ENCODE results near the gene UGT1A9.
"Not testable (repeated sequence)": the region's sequence is repeated elsewhere in the genome, so short reads cannot be mapped to it uniquely, and the experiment has no call there.

The UGT1A9 gene

GRCh38 chr2:233681521-233682099 lies 9.9 kb downstream of the UGT1A9 start, which contains the start of gene UGT1A7:
TSS of gene UGT1A7 (plus strand) at chr2:233681901. CDS start at chr2:233681938, 37 bp downstream.
- no peak for DNase-seq

GRCh38 chr2:233684640-233685039 lies 12.9 kb downstream of the UGT1A9 start:
- DNase-seq, result no peak

GRCh38 chr2:233686928-233687327 lies 15.2 kb downstream of the UGT1A9 start:
- DNase-seq, result no peak

GRCh38 chr2:233688341-233688740 lies 16.6 kb downstream of the UGT1A9 start:
- DNase-seq, result no peak

- no peak for DNase-seq
Observed at GRCh38 chr2:233689031-233689430, 17.3 kb downstream of the UGT1A9 start.

DNA sequence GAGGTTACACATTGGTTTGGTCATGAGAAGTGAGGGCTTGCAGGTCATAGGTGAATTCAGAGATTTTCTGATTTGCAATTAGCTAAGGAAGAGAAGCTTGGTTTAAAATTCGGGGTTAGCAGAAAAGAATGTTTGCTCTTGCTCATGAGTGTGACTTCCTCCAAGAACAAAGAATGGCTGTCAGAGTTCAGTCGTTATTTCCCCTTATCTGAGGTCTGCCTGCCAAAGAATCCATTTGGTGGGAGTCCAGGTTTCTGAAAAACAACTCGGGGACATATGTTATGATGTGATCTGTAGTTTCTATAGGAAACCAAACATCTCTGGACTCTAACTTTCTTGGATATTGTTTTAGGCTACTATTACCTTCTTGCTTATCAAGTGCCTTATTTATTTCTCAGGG lies 17.8 kb downstream of the UGT1A9 start:
- DNase-seq, result no peak

- no peak for DNase-seq
Observed at GRCh38 chr2:233690444-233690843, 18.7 kb downstream of the UGT1A9 start.

DNA sequence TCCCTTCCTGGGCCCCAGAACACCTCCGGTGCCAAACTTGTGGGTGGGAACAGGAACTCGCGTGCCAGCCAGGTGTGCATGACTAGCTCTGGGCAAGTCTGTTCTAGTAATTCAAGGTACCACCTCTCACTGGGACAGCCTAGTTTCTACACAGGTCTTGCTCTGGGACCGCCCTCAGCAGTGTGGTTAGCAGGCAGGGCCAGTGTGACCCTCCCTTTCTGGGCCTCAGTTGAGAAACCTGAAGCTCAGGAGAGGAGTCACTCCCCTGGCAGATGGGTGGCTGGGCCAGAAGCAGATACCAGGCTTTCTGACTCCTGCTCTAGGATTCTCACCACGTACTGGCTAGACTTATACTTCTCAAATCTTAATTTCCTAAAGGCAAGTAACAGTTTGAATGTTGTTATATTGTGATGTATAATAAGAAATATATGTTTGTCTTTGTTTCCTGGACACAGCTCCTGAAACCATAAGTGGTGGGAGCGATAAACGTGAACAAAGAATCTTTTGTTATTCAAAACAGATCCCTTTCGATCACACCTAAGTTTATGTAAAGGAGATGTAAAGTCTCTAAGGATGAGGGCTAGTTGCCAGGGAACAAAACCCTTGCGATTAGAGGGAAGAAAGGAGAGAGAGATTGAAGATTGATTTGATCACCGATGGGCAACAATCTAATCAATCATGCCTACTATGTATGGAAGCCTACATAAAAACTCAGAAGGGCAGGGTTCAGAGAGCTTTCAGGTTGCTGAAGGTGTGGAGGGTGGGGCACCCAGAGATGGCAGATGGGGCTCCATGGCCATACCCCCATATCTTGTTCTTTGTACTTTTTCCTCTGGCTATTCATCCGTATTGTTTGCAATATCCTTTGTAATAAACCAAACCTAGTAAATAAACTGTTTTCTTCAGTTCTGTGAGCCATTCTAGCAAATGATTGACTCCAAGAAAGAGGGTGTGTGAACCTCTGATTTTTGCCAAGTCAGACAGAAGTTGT lies 20.0 kb downstream of the UGT1A9 start:
- no peak for DNase-seq

DNA sequence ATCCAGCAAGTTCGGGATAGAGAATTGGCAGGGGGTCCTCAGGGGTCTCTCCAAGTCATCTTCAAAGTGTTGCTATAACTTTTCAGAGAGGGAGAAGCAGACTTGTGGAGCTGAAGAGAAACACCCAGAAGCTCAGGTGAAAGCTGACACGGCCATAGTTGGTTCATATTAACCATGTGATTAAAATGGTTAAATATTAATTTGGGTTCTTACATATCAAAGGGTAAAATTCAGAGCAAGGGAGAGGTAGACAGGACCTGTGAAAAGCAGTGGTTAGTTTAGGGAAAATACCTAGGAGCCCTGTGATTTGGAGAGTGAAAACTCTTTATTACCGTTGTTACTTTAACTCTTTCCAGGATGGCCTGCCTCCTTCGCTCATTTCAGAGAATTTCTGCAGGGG lies 20.9 kb downstream of the UGT1A9 start, which contains the start of gene UGT1A6:
UGT1A6 (plus strand) TSS at position 243 of the 400 bp plus-strand sequence; CDS start at position 358, 115 bp downstream.
- DNase-seq, result no peak

GRCh38 chr2:233693963-233694362 lies 22.3 kb downstream of the UGT1A9 start:
- no peak for DNase-seq

- DNase-seq, result no peak
Observed at GRCh38 chr2:233698740-233699139, 27.0 kb downstream of the UGT1A9 start.

DNA sequence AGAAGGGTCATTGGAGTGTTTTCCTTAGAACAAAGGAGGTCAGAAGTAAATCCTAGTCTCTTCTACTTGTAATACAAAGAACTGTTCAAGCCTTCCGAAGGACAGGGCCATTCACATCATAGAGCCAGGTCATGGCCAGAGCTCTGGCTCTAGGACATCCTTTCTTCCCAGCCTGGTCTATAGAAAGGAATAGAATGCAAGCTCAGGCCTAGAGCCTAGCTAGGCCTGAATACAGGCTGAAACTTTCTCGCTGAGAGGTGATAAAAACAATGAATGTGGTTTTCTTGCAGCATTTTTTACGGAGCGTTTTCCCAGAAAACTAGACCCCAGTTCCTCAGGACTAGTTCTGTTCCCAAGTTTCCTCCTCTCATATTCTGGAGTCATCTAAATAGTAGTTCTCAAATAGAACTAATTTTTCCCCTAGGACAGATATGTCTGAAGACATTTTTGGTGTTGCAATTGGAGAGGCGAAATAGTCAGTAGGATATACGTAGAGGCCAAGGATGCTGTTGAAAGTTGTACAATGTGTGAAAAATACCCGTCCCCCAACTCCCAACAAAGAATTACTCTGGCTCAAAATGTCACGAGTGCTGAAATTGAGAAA lies 27.8 kb downstream of the UGT1A9 start:
- DNase-seq, result no peak

GRCh38 chr2:233700028-233700635 lies 28.4 kb downstream of the UGT1A9 start:
- DNase-seq, result no peak

- not testable (repeated sequence) for DNase-seq
Observed at GRCh38 chr2:233700842-233701241, 29.1 kb downstream of the UGT1A9 start.

- no peak for DNase-seq
Observed at GRCh38 chr2:233702238-233702637, 30.5 kb downstream of the UGT1A9 start.

DNA sequence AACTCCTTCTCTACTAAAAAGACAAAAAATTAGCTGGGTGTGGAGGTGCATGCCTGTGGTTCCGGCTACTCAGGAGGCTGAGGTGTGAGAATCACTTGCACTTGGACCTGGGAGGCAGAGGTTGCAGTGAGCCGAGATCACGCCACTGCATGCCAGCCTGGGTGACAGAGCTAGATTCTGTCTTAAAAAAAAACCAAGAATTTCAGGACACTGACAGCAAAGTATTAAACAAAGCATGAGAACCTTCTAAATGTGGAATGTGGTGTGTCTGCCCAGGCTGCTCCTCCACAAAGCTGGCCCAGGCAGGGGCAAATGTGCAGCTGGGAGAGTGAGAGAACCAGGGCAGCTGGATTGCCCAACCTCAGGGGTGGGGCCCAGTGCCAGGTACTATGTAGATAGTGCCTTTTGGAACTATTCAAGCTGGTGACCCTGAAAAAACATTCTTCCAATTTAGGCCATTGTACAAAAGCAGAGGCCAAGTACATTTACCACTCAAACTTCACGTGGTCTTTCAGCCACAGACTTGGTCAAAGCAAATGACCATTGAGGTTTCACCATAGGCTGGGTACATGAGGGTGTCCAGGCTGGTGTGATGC lies 34.3 kb downstream of the UGT1A9 start:
- no peak for DNase-seq

- no peak for DNase-seq
Observed at GRCh38 chr2:233706720-233707119, 35.0 kb downstream of the UGT1A9 start.

GRCh38 chr2:233707940-233708644 lies 36.4 kb downstream of the UGT1A9 start:
- no peak for DNase-seq

DNA sequence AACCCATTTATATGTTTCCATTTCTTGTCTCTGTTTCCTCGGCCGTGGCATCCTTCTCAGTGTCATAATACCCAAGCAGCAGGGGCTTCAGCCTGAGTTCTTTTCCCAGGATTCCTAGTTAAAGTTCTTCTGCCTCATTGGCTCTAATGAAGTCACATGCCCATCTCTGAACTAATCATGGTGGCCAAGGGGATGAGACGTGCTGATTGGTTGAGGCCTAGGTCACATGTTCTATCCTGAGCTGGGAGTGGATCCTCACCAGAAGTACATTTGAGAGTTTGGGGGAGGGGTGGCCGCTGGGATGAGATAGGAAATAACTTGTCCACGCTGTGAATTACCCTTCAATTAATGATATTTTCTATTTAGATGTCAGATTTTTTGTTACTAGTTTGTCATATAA lies 37.2 kb downstream of the UGT1A9 start:
- no peak for DNase-seq

GRCh38 chr2:233711312-233712008 lies 39.8 kb downstream of the UGT1A9 start:
- DNase-seq, result peak; percentile 67

- DNase-seq, result no peak
Observed at GRCh38 chr2:233712611-233713261, 41.0 kb downstream of the UGT1A9 start, which contains the start of gene UGT1A5. TSS of gene UGT1A5 (plus strand) at chr2:233712907. CDS start at chr2:233712992, 85 bp downstream.
